Stimulated activated naive CD8-positive, alpha-beta T cell treated with anti-CD3 and anti-CD28 coated beads, Interleukin-15, amount 100 ng/mL, for 72 hours (primary cell): ENCODE measurements around the gene SHTN1.

Experiments used
- ATAC-seq: fragments of 150-1000 bp; cut with Tn5 transposase; 2 replicates; pipeline ENCODE4 v1.10.0; 2021; ENCODE audit warnings: mild to moderate bottlenecking, moderate library complexity
- DNase-seq, 2 donors: peaks; one replicate each; pipeline ENCODE4 v3.0.0; 2021 to 2022
- H3K27ac Mint-ChIP-seq, 2 donors: one replicate each; pipeline ENCODE4 v1.8.0; 2022; ENCODE audit warnings: mild to moderate bottlenecking in 2 of 2, mixed read lengths in 2 of 2, moderate library complexity in 2 of 2
- H3K27me3 Mint-ChIP-seq: one replicate; pipeline ENCODE4 v1.8.0; 2022; ENCODE audit warnings: mixed read lengths
- H3K4me1 Mint-ChIP-seq: one replicate; pipeline ENCODE4 v1.8.0; 2022; ENCODE audit warnings: mild to moderate bottlenecking, mixed read lengths
- H3K4me3 Mint-ChIP-seq, 2 donors: one replicate each; pipeline ENCODE4 v1.8.0; 2022; ENCODE audit warnings: mild to moderate bottlenecking in 2 of 2, mixed read lengths in 2 of 2, moderate library complexity in 1 of 2
- H3K9me3 Mint-ChIP-seq, 2 donors: one replicate each; pipeline ENCODE4 v1.8.0; 2022; ENCODE audit warnings: mixed read lengths in 2 of 2

SHTN1 gene

GRCh38 chr10:116961406-116962251 lies 43.4 kb downstream of the SHTN1 start:
- DNase-seq (no peak), ATAC-seq (no peak)
- no peaks in the 10 kb centered on the region for H3K4me1 Mint-ChIP-seq
- H3K27me3 Mint-ChIP-seq: no peaks in the 10 kb centered on the region
- H3K27ac Mint-ChIP-seq: no peak overlapping the region
- no peak overlapping the region for H3K4me3 Mint-ChIP-seq
- H3K9me3 Mint-ChIP-seq: no peaks in the 10 kb centered on the region

GRCh38 chr10:116960066-116960776 lies 44.8 kb downstream of the SHTN1 start:
- Mint-ChIP-seq H3K4me1 (no peaks in the 10 kb centered on the region), H3K27ac (no peak overlapping the region), H3K27me3 (no peaks in the 10 kb centered on the region), H3K4me3 (no peak overlapping the region), H3K9me3 (no peaks in the 10 kb centered on the region)
- no peak for DNase-seq
- ATAC-seq: no peak

GRCh38 chr10:116952729-116953128 lies 52.3 kb downstream of the SHTN1 start:
- Mint-ChIP-seq H3K4me1 (no peaks in the 10 kb centered on the region), H3K27ac (no peak overlapping the region), H3K4me3 (no peak overlapping the region), H3K27me3 (no peaks in the 10 kb centered on the region), H3K9me3 (no peaks in the 10 kb centered on the region)
- ATAC-seq (no peak), DNase-seq (no peak)

- Mint-ChIP-seq H3K9me3 (no peaks in the 10 kb centered on the region), H3K27me3 (peaks cover 6% of the 10 kb centered on the region), H3K4me1 (no peaks in the 10 kb centered on the region), H3K4me3 (no peak overlapping the region), H3K27ac (no peak overlapping the region)
- DNase-seq (no peak), ATAC-seq (no peak)
These were observed 56.5 kb downstream of the SHTN1 start for GRCh38 chr10:116948530-116948870.

- Mint-ChIP-seq H3K27me3 (peaks cover 8% of the 10 kb centered on the region), H3K27ac (no peak overlapping the region), H3K4me3 (no peak overlapping the region), H3K4me1 (no peaks in the 10 kb centered on the region), H3K9me3 (no peaks in the 10 kb centered on the region)
- no peak for ATAC-seq
- DNase-seq: no peak
These were observed 57.0 kb downstream of the SHTN1 start for GRCh38 chr10:116947841-116948529.

GRCh38 chr10:116944911-116945310 lies 60.1 kb downstream of the SHTN1 start:
- Mint-ChIP-seq H3K4me1 (no peaks in the 10 kb centered on the region), H3K27me3 (peaks cover 16% of the 10 kb centered on the region), H3K27ac (no peak overlapping the region), H3K4me3 (no peak overlapping the region), H3K9me3 (no peaks in the 10 kb centered on the region)
- ATAC-seq (no peak), DNase-seq (no peak)

GRCh38 chr10:116931806-116932205 lies 73.2 kb downstream of the SHTN1 start:
- Mint-ChIP-seq H3K4me1 (no peaks in the 10 kb centered on the region), H3K4me3 (no peak overlapping the region), H3K9me3 (peaks cover 7 to 8% of the 10 kb centered on the region in 2 donors), H3K27ac (no peak overlapping the region), H3K27me3 (peaks cover 12% of the 10 kb centered on the region)
- DNase-seq (no peak), ATAC-seq (no peak)

GRCh38 chr10:116926426-116926825 lies 78.6 kb downstream of the SHTN1 start:
- Mint-ChIP-seq H3K4me1 (no peaks in the 10 kb centered on the region), H3K9me3 (no peaks in the 10 kb centered on the region), H3K4me3 (no peak overlapping the region), H3K27ac (no peak overlapping the region), H3K27me3 (peaks cover 5% of the 10 kb centered on the region)
- DNase-seq (no peak), ATAC-seq (no peak)

GRCh38 chr10:116925056-116925455 lies 79.9 kb downstream of the SHTN1 start:
- DNase-seq: no peak
- Mint-ChIP-seq H3K27me3 (peaks cover 5% of the 10 kb centered on the region), H3K4me1 (no peaks in the 10 kb centered on the region), H3K9me3 (no peaks in the 10 kb centered on the region), H3K4me3 (no peak overlapping the region), H3K27ac (no peak overlapping the region)
- no peak for ATAC-seq

GRCh38 chr10:116919706-116920105 lies 85.3 kb downstream of the SHTN1 start:
- ATAC-seq: no peak
- no peak for DNase-seq
- Mint-ChIP-seq H3K4me1 (no peaks in the 10 kb centered on the region), H3K9me3 (no peaks in the 10 kb centered on the region), H3K4me3 (no peak overlapping the region), H3K27ac (no peak overlapping the region), H3K27me3 (peaks cover 10% of the 10 kb centered on the region)

GRCh38 chr10:116919164-116919563 lies 85.8 kb downstream of the SHTN1 start:
- peaks cover 10% of the 10 kb centered on the region for H3K27me3 Mint-ChIP-seq
- DNase-seq (no peak), ATAC-seq (no peak)
- H3K4me1 Mint-ChIP-seq: no peaks in the 10 kb centered on the region
- no peak overlapping the region for H3K27ac Mint-ChIP-seq
- H3K9me3 Mint-ChIP-seq: no peaks in the 10 kb centered on the region
- no peak overlapping the region for H3K4me3 Mint-ChIP-seq

- Mint-ChIP-seq H3K27ac (no peak overlapping the region), H3K27me3 (peaks cover 7% of the 10 kb centered on the region), H3K4me3 (no peak overlapping the region), H3K9me3 (no peaks in the 10 kb centered on the region), H3K4me1 (no peaks in the 10 kb centered on the region)
- ATAC-seq (no peak), DNase-seq (no peak)
These were observed 86.4 kb downstream of the SHTN1 start for GRCh38 chr10:116918583-116918982.

GRCh38 chr10:116917481-116917880 lies 87.5 kb downstream of the SHTN1 start:
- H3K27ac Mint-ChIP-seq: no peak overlapping the region
- ATAC-seq (no peak), DNase-seq (no peak)
- no peak overlapping the region for H3K4me3 Mint-ChIP-seq
- H3K27me3 Mint-ChIP-seq: peaks cover 5% of the 10 kb centered on the region
- no peaks in the 10 kb centered on the region for H3K9me3 Mint-ChIP-seq
- H3K4me1 Mint-ChIP-seq: no peaks in the 10 kb centered on the region

GRCh38 chr10:116915340-116915739 lies 89.6 kb downstream of the SHTN1 start:
- Mint-ChIP-seq H3K4me1 (no peaks in the 10 kb centered on the region), H3K9me3 (no peaks in the 10 kb centered on the region), H3K27ac (no peak overlapping the region), H3K4me3 (no peak overlapping the region), H3K27me3 (peaks cover 5% of the 10 kb centered on the region)
- ATAC-seq: no peak
- no peak for DNase-seq

GRCh38 chr10:116913695-116914094 lies 91.3 kb downstream of the SHTN1 start:
- no peaks in the 10 kb centered on the region for H3K9me3 Mint-ChIP-seq
- H3K4me3 Mint-ChIP-seq: no peak overlapping the region
- no peak overlapping the region for H3K27ac Mint-ChIP-seq
- no peaks in the 10 kb centered on the region for H3K27me3 Mint-ChIP-seq
- DNase-seq (no peak), ATAC-seq (no peak)
- H3K4me1 Mint-ChIP-seq: no peaks in the 10 kb centered on the region

- no peak overlapping the region for H3K4me3 Mint-ChIP-seq
- H3K9me3 Mint-ChIP-seq: no peaks in the 10 kb centered on the region
- H3K27me3 Mint-ChIP-seq: no peaks in the 10 kb centered on the region
- no peak overlapping the region for H3K27ac Mint-ChIP-seq
- no peaks in the 10 kb centered on the region for H3K4me1 Mint-ChIP-seq
- DNase-seq (no peak), ATAC-seq (no peak)
These were observed 92.8 kb downstream of the SHTN1 start for GRCh38 chr10:116912162-116912561.
